Esophagus muscularis mucosa (tissue), 3 donors: ENCODE data around the gene ITPR3.

Source experiments
- POLR2A ChIP-seq: fragments of 450-650 bp; IDR thresholded peaks from one replicate; pipeline ENCODE4 v1.6.1; 2017; ENCODE audit warnings: antibody characterized with exemption, moderate library complexity, mild to moderate bottlenecking, low read depth
- TF ChIP-seq, protein P1 (sequence below), 3 experiments: fragments of 200-600 bp in 2 of 3; fragments of 450-650 bp in 1 of 3; sonication (generic) in 2 of 3; IDR thresholded peaks; one replicate each; pipeline ENCODE4 v1.5.1; 2017 to 2019; ENCODE audit warnings: antibody characterized with exemption in 3 of 3, mild to moderate bottlenecking in 2 of 3, moderate library complexity in 1 of 3

DNA sequence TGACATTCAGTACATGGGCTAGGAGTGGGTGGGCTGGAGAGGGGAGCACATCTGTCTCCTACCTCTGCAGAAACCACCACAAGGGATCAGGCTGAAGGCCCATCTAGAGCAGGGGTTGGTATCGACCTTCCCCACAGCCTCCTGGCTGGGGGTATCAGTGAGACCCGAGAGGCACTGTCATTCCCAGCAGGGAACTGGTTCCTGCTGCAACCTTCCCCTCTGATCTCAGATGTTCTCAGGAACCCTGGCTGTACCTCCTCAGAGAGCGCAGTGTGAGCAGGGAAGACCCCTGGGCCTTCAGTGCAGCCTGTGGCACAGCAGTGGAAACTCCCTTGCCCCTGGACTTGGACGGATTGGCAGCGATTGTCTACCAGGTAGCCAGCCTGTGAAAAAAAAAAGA is 117.8 kb downstream of the ITPR3 start:
- TF ChIP-seq, protein P1, sequence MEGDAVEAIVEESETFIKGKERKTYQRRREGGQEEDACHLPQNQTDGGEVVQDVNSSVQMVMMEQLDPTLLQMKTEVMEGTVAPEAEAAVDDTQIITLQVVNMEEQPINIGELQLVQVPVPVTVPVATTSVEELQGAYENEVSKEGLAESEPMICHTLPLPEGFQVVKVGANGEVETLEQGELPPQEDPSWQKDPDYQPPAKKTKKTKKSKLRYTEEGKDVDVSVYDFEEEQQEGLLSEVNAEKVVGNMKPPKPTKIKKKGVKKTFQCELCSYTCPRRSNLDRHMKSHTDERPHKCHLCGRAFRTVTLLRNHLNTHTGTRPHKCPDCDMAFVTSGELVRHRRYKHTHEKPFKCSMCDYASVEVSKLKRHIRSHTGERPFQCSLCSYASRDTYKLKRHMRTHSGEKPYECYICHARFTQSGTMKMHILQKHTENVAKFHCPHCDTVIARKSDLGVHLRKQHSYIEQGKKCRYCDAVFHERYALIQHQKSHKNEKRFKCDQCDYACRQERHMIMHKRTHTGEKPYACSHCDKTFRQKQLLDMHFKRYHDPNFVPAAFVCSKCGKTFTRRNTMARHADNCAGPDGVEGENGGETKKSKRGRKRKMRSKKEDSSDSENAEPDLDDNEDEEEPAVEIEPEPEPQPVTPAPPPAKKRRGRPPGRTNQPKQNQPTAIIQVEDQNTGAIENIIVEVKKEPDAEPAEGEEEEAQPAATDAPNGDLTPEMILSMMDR (IDR thresholded peaks at IDR 0.05): no peak
- TF ChIP-seq POLR2A: no peak
